Liver (tissue), 9 donors: Measurements from ENCODE around the gene FAIM2. TPM values are rescaled to one million over a fixed set of nuclear protein-coding genes. Genes with fewer than 3 reads are reported as not detected.

ENCODE experiments used
- DNase-seq: peaks from one replicate; pipeline ENCODE4 v3.0.0-alpha.2; 2017; ENCODE audit warnings: low spot score
- H3K27ac ChIP-seq, 2 donors: one replicate each; pipeline ENCODE4 v1.7.0; 2013; ENCODE audit warnings: inconsistent platforms in 2 of 2, low read length in 2 of 2, control low read depth in 1 of 2, low read depth in 1 of 2, mild to moderate bottlenecking in 1 of 2
- H3K27me3 ChIP-seq, 4 donors: one replicate each; pipeline versions ENCODE4 v1.6.1 to v1.7.0; 2013; ENCODE audit warnings: low read length in 3 of 4, inconsistent platforms in 1 of 4, mild to moderate bottlenecking in 1 of 4, moderate library complexity in 1 of 4; ENCODE audit not compliant: control insufficient read depth in 4 of 4, insufficient read depth in 4 of 4
- H3K36me3 ChIP-seq, 4 donors: one replicate each; pipeline versions ENCODE4 v1.6.1 to v1.7.0; 2013; ENCODE audit warnings: low read length in 3 of 4, mild to moderate bottlenecking in 3 of 4, low read depth in 1 of 4, moderate library complexity in 1 of 4; ENCODE audit not compliant: control insufficient read depth in 4 of 4, insufficient read depth in 3 of 4
- H3K4me1 ChIP-seq, 4 donors: one replicate each; pipeline versions ENCODE4 v1.6.1 to v1.7.0; 2013; ENCODE audit warnings: low read length in 3 of 4, mild to moderate bottlenecking in 3 of 4, moderate library complexity in 1 of 4; ENCODE audit not compliant: control insufficient read depth in 4 of 4, insufficient read depth in 4 of 4
- H3K4me3 ChIP-seq, 3 donors: one replicate each; pipeline versions ENCODE4 v1.6.1 to v1.7.0; 2013; ENCODE audit warnings: low read length in 3 of 3, control low read depth in 1 of 3, low read depth in 1 of 3, mild to moderate bottlenecking in 1 of 3
- H3K9ac ChIP-seq, 2 donors: one replicate each; pipeline ENCODE4 v1.7.0; 2013; ENCODE audit warnings: low read length in 2 of 2, mild to moderate bottlenecking in 2 of 2, moderate library complexity in 2 of 2, control low read depth in 1 of 2, low read depth in 1 of 2
- H3K9me3 ChIP-seq, 4 donors: one replicate each; pipeline versions ENCODE4 v1.6.1 to v1.7.0; 2013; ENCODE audit warnings: low read length in 3 of 4; ENCODE audit not compliant: control insufficient read depth in 4 of 4
- ATF3 ChIP-seq: IDR thresholded peaks from 2 replicates; pipeline ENCODE4 v1.6.1; 2016; ENCODE audit warnings: antibody characterized with exemption
- EGR1 ChIP-seq, 2 donors: IDR thresholded peaks; 2 replicates each; pipeline ENCODE4 v1.6.1; 2016 to 2018; ENCODE audit warnings: antibody characterized with exemption in 2 of 2, low read depth in 2 of 2
- FOXA1 ChIP-seq: IDR thresholded peaks from 2 replicates; pipeline ENCODE4 v1.6.1; 2016; ENCODE audit warnings: antibody characterized with exemption
- FOXA2 ChIP-seq: IDR thresholded peaks from 2 replicates; pipeline ENCODE4 v1.6.1; 2016; ENCODE audit warnings: antibody characterized with exemption
- HNF4A ChIP-seq, 2 donors: conservative IDR thresholded peaks; 2 replicates each; pipeline ENCODE4 v1.6.1; 2016; ENCODE audit warnings: antibody characterized with exemption in 2 of 2, mild to moderate bottlenecking in 2 of 2
- HNF4G ChIP-seq: IDR thresholded peaks from 2 replicates; pipeline ENCODE4 v1.6.1; 2016; ENCODE audit warnings: antibody characterized with exemption
- JUND ChIP-seq, 2 donors: IDR thresholded peaks; 2 replicates each; pipeline ENCODE4 v1.6.1; 2016; ENCODE audit warnings: antibody characterized with exemption in 2 of 2
- MAX ChIP-seq: IDR thresholded peaks from 2 replicates; pipeline ENCODE4 v1.6.1; 2016; ENCODE audit warnings: antibody characterized with exemption
- NR2F2 ChIP-seq: IDR thresholded peaks from 2 replicates; pipeline ENCODE4 v1.6.1; 2016; ENCODE audit warnings: antibody characterized with exemption
- RAD21 ChIP-seq, 2 donors: IDR thresholded peaks; 2 replicates each; pipeline ENCODE4 v1.6.1; 2016; ENCODE audit warnings: antibody characterized with exemption in 2 of 2, mild to moderate bottlenecking in 2 of 2
- REST ChIP-seq: IDR thresholded peaks from 2 replicates; pipeline ENCODE4 v1.6.1; 2016; ENCODE audit warnings: antibody characterized with exemption, mild to moderate bottlenecking
- RXRA ChIP-seq, 2 donors: IDR thresholded peaks; 2 replicates each; pipeline ENCODE4 v1.6.1; 2017 to 2018; ENCODE audit warnings: antibody characterized with exemption in 2 of 2, mild to moderate bottlenecking in 1 of 2
- SP1 ChIP-seq: IDR thresholded peaks from 2 replicates; pipeline ENCODE4 v1.6.1; 2018; ENCODE audit warnings: antibody characterized with exemption, mild to moderate bottlenecking
- TAF1 ChIP-seq: conservative IDR thresholded peaks from 2 replicates; pipeline ENCODE4 v1.6.1; 2016; ENCODE audit warnings: antibody characterized with exemption, mild to moderate bottlenecking
- YY1 ChIP-seq: IDR thresholded peaks from 2 replicates; pipeline ENCODE4 v1.6.1; 2016; ENCODE audit warnings: antibody characterized with exemption, mild to moderate bottlenecking
- ZBTB33 ChIP-seq: IDR thresholded peaks from 2 replicates; pipeline ENCODE4 v1.6.1; 2016; ENCODE audit warnings: antibody characterized with exemption
- WGBS: extraction: QIAGEN DNeasy Blood & Tissue Kit; methylation state at CpG from one replicate; pipeline ENCODE4 v1.1.7; 2013; 5-methylcytosine and 5-hydroxymethylcytosine counted together
- polyA plus RNA-seq, 2 donors: library from polyadenylated mRNA; stranded (reverse) in 1 of 2; unstranded in 1 of 2; fragments of 200-250 nt in 1 of 2; fragments of >200 nt in 1 of 2; fragmentation: Nextera tagmentation in 1 of 2; extraction: Ambion mirVana in 1 of 2; gene quantifications; one replicate each; pipeline versions ENCODE4 v1.2.1 to v1.2.3, GENCODE V29; 2013 to 2015
- total RNA-seq, 2 donors: library from RNA; depleted of rRNA; stranded (reverse); fragments of >200 nt; gene quantifications; one replicate each; pipeline ENCODE4 v1.2.3, GENCODE V29; 2014
- donor health status: healthy.
- donor health status: healthy.
- donor health status: healthy.
- donor health status: healthy.
- donor health status: healthy.

The FAIM2 gene
- total and polyA plus RNA-seq, 4 donors: 0.06 to 0.23 TPM; not detected in 2

- Histone ChIP-seq H3K27ac (no peak overlapping the region), H3K9ac (no peak overlapping the region), H3K27me3 (no peaks in the 10 kb centered on the region), H3K4me3 (no peak overlapping the region), H3K9me3 (no peaks in the 10 kb centered on the region), H3K36me3 (no peaks in the 10 kb centered on the region), H3K4me1 (no peaks in the 10 kb centered on the region)
- no peak for DNase-seq
- TF ChIP-seq EGR1 (IDR thresholded peaks at IDR 0.05; ENCODE audit: low read depth in 2 of 2) (no peak), RXRA (IDR thresholded peaks at IDR 0.05) (no peak)
- WGBS: 91% methylated on average over 5 of the region's 5 CpGs
Measured at GRCh38 chr12:49933796-49934195, 30.1 kb upstream of the FAIM2 start.

- Histone ChIP-seq H3K27ac (no peak overlapping the region), H3K4me1 (no peaks in the 10 kb centered on the region), H3K27me3 (no peaks in the 10 kb centered on the region), H3K4me3 (no peak overlapping the region), H3K9ac (no peak overlapping the region), H3K36me3 (no peaks in the 10 kb centered on the region), H3K9me3 (no peaks in the 10 kb centered on the region)
- no peak for DNase-seq
- no peak for TF ChIP-seq FOXA2
- TF ChIP-seq MAX: no peak
- TF ChIP-seq ZBTB33: no peak
- TF ChIP-seq JUND (IDR thresholded peaks at IDR 0.05): no peak
- TF ChIP-seq SP1: no peak
- no peak for TF ChIP-seq REST
- TF ChIP-seq FOXA1: no peak
- no peak for TF ChIP-seq HNF4G
- TF ChIP-seq ATF3: no peak
- no peak for TF ChIP-seq NR2F2
- TF ChIP-seq HNF4A (conservative IDR thresholded peaks at IDR 0.05): no peak
- no peak for TF ChIP-seq YY1
- no peak for TF ChIP-seq TAF1
- TF ChIP-seq RAD21 (IDR thresholded peaks at IDR 0.05): no peak
- WGBS: 93% methylated on average over 8 of the region's 8 CpGs
Measured at GRCh38 chr12:49932533-49933130, 28.9 kb upstream of the FAIM2 start.
